K562 (cell line): Measurements from ENCODE around the gene HS3ST5. TPM values are rescaled to one million over a fixed set of nuclear protein-coding genes. Genes with fewer than 3 reads are reported as not detected.

Experiments
- ATAC-seq: fragments of 200-7000 bp; cut with Tn5 transposase; 3 replicates; pipeline ENCODE4 v1.9.1; 2020; ENCODE audit warnings: moderate library complexity
- BruUV-seq: library from RNA; stranded (reverse); fragments of 400-500 nt; replicated peaks from 2 replicates; lab custom pipeline; 2021; lab: Mats Ljungman, UMichigan
- CTCF ChIA-PET: fragments of 300-600 bp; formaldehyde crosslinking; extraction: SDS; loops from one replicate; lab custom pipeline; 2021; ENCODE audit warnings: low intra/inter-chr PET ratio; lab: Yijun Ruan, JAX
- POLR2A ChIA-PET: fragments of 300-600, 350-650 bp; sonication (Branson Sonifier 250); formaldehyde crosslinking; extraction: SDS; loops from one replicate; lab custom pipeline; 2021; ENCODE audit warnings: antibody characterized with exemption, inconsistent platforms; lab: Yijun Ruan, JAX
- DNase-seq, 4 experiments: peaks; one replicate each; pipeline versions ENCODE4 v3.0.0 to v3.0.0-alpha.2; 2011 to 2018; ENCODE audit warnings: low spot score in 3 of 4, mixed read lengths in 3 of 4; ENCODE audit errors: extremely low read depth in 1 of 4
- FAIRE-seq: peaks from 2 replicates; lab custom pipeline; 2011; peaks lifted over from hg19 to GRCh38; lab: Jason Lieb, UNC
- H2AFZ ChIP-seq: 2 replicates; pipeline ENCODE4 v1.6.0; 2011; ENCODE audit warnings: low read depth, low read length, control low read depth, inconsistent platforms
- H3K27ac ChIP-seq: fragments of 200-600 bp; 3 replicates; pipeline ENCODE4 v1.8.0; 2011; ENCODE audit warnings: low read depth, mild to moderate bottlenecking, control low read depth, inconsistent platforms, low read length, moderate library complexity, mixed read lengths; ENCODE audit errors: extremely low read depth
- H3K27me3 ChIP-seq, 2 experiments: fragments of 300-600 bp in 1 of 2; 2 replicates in 1 of 2; 3 replicates in 1 of 2; pipeline versions ENCODE4 v1.6.0 to v1.8.0; 2011; ENCODE audit warnings: inconsistent platforms in 2 of 2, low read length in 2 of 2, mild to moderate bottlenecking in 1 of 2, mixed read lengths in 1 of 2, moderate library complexity in 1 of 2; ENCODE audit not compliant: control insufficient read depth in 2 of 2, insufficient read depth in 2 of 2
- H3K36me3 ChIP-seq: fragments of 300-600 bp; 3 replicates; pipeline ENCODE4 v1.8.0; 2011; ENCODE audit warnings: mild to moderate bottlenecking, low read length, inconsistent platforms; ENCODE audit not compliant: control insufficient read depth, insufficient read depth
- H3K4me1 ChIP-seq, 2 experiments: fragments of 200-600 bp in 1 of 2; replicated peaks in 1 of 2; 2 replicates in 1 of 2; 3 replicates in 1 of 2; pipeline versions ENCODE4 v1.5.1 to v1.8.0; 2011; ENCODE audit warnings: inconsistent platforms in 2 of 2, low read length in 2 of 2, mild to moderate bottlenecking in 1 of 2, mixed read lengths in 1 of 2, moderate library complexity in 1 of 2; ENCODE audit not compliant: control insufficient read depth in 2 of 2, insufficient read depth in 2 of 2
- H3K4me2 ChIP-seq: 2 replicates; pipeline ENCODE4 v1.6.1; 2011; ENCODE audit warnings: low read length, control low read depth, inconsistent platforms, mixed read lengths; ENCODE audit not compliant: insufficient read depth
- H3K4me3 ChIP-seq: fragments of 200-600 bp; sonication (generic), shearing (Covaris generic); 2 replicates; pipeline ENCODE4 v1.5.1; 2016; ENCODE audit warnings: control low read depth, inconsistent platforms
- H3K79me2 ChIP-seq: fragments of 200-600 bp; 3 replicates; pipeline ENCODE4 v1.8.0; 2011; ENCODE audit warnings: low read length, inconsistent platforms; ENCODE audit not compliant: control insufficient read depth, insufficient read depth
- H3K9ac ChIP-seq, 2 experiments: 2 replicates each; pipeline versions ENCODE4 v1.6.0 to v1.6.1; 2011; ENCODE audit warnings: low read depth in 2 of 2, low read length in 2 of 2, control low read depth in 1 of 2, inconsistent platforms in 1 of 2, mild to moderate bottlenecking in 1 of 2, mixed read lengths in 1 of 2; ENCODE audit not compliant: insufficient read depth in 1 of 2
- H3K9me1 ChIP-seq: one replicate; pipeline ENCODE4 v1.6.0; 2011; ENCODE audit warnings: inconsistent platforms, mild to moderate bottlenecking, low read length, moderate library complexity; ENCODE audit not compliant: control insufficient read depth, insufficient read depth
- H3K9me3 ChIP-seq: replicated peaks from 2 replicates; pipeline ENCODE4 v1.5.1; 2011; ENCODE audit warnings: low read depth, low read length, inconsistent platforms; ENCODE audit not compliant: control insufficient read depth, insufficient read depth
- H4K20me1 ChIP-seq: replicated peaks from 2 replicates; pipeline ENCODE4 v1.6.1; 2011; ENCODE audit warnings: low read length, inconsistent platforms, mixed read lengths; ENCODE audit not compliant: control insufficient read depth, insufficient read depth
- CBX8 ChIP-seq: fragments of 200-600 bp; sonication (generic); IDR thresholded peaks from 2 replicates; pipeline ENCODE4 v1.6.1; 2012; ENCODE audit warnings: borderline replicate concordance, mixed run types, low read depth, mild to moderate bottlenecking, moderate library complexity, mixed read lengths, low read length, control low read depth, inconsistent platforms; ENCODE audit not compliant: poor library complexity, severe bottlenecking; ENCODE audit errors: extremely low read depth
- ETV5 ChIP-seq: sonication (generic); formaldehyde crosslinking; IDR thresholded peaks from 2 replicates; pipeline ENCODE4 v1.4.0; 2020; ENCODE audit warnings: low read depth, mild to moderate bottlenecking, missing genetic modification reagents
- MBD2 ChIP-seq: sonication (generic); IDR thresholded peaks from 2 replicates; pipeline ENCODE4 v1.6.1; 2016; ENCODE audit warnings: low read depth, borderline replicate concordance
- POLR2AphosphoS5 ChIP-seq: IDR thresholded peaks from 2 replicates; pipeline ENCODE4 v1.6.1; 2011; ENCODE audit warnings: mild to moderate bottlenecking, low read depth, low read length, moderate library complexity; ENCODE audit not compliant: control insufficient read depth, insufficient read depth
- RFX5 ChIP-seq: IDR thresholded peaks from 2 replicates; pipeline ENCODE4 v1.6.1; 2011; ENCODE audit warnings: low read depth, mild to moderate bottlenecking, improper control_type of control experiment, low read length
- TCFL5 ChIP-seq: fragments of 250-450 bp; sonication (Bioruptor Pico); conservative IDR thresholded peaks from 2 replicates; pipeline ENCODE4 v1.6.1; 2021; ENCODE audit warnings: mild to moderate bottlenecking, moderate library complexity, matching md5 sums
- ZNF263 ChIP-seq: sonication (generic); formaldehyde crosslinking; IDR thresholded peaks from 2 replicates; pipeline ENCODE4 v1.8.0; 2022; ENCODE audit warnings: mild to moderate bottlenecking, missing genetic modification reagents, borderline replicate concordance
- ZNF586 ChIP-seq: fragments of 450-650 bp; formaldehyde crosslinking; conservative IDR thresholded peaks from 2 replicates; pipeline ENCODE4 v1.4.0; 2020; ENCODE audit warnings: mild to moderate bottlenecking, moderate library complexity
- ZNF79 ChIP-seq: fragments of 250-450 bp; sonication (Bioruptor Pico); IDR thresholded peaks from 2 replicates; pipeline ENCODE4 v1.4.0; 2020; ENCODE audit warnings: low read depth, mild to moderate bottlenecking, moderate library complexity
- whole genome bisulfite sequencing: fragments of 100-300 bp; shearing (Covaris generic); methylation state at CpG from one replicate; pipeline ENCODE4 v1.1.6; 2016; ENCODE audit warnings: low coverage, mixed read lengths; ENCODE audit not compliant: insufficient coverage; ENCODE audit errors: missing lambda C conversion rate; 5-methylcytosine and 5-hydroxymethylcytosine counted together
- in situ Hi-C: fragments of 300-500 bp; cut with MboI; formaldehyde crosslinking; loops from 4 replicates; pipeline ENCODE4 v1.15.0; 2018; ENCODE audit warnings: inconsistent platforms, mixed read lengths
- intact Hi-C: fragments of 100-400 bp; cut with micrococcal nuclease; formaldehyde crosslinking; loops from 2 replicates; pipeline ENCODE4 v1.14.2; 2022
- polyA plus RNA-seq, 8 experiments: library from polyadenylated mRNA; depleted of rRNA in 4 of 8; stranded (reverse) in 5 of 8; unstranded in 3 of 8; fragments of >200 nt; fragmentation: Nextera tagmentation in 2 of 8; fragmentation: Illumina TruSeq in 1 of 8; extraction: Ambion mirVana in 2 of 8; extraction: Trizol in 1 of 8; gene quantifications; 2 replicates each; pipeline versions ENCODE4 v1.2.1 to v1.2.3, GENCODE V29; 2011 to 2014; ENCODE audit warnings: inconsistent platforms in 1 of 8, missing spikeins in 1 of 8
- total RNA-seq, 7 experiments: library from RNA; depleted of rRNA in 6 of 7; stranded (reverse); fragments of >200 nt in 6 of 7; fragmentation: Illumina TruSeq in 2 of 7; extraction: Trizol in 2 of 7; gene quantifications; 2 replicates each; pipeline versions ENCODE4 v1.2.1 to v1.2.3, GENCODE V29; 2011 to 2021; ENCODE audit warnings: low replicate concordance in 1 of 7
- TF ChIP-seq, protein P1 (sequence below): sonication (generic); formaldehyde crosslinking; IDR thresholded peaks from 2 replicates; pipeline ENCODE4 v1.8.0; 2022; ENCODE audit warnings: mild to moderate bottlenecking, missing genetic modification reagents
- TF ChIP-seq, protein P2 (sequence below): fragments of 450-650 bp; IDR thresholded peaks from 2 replicates; pipeline ENCODE4 v1.6.1; 2018; ENCODE audit warnings: mild to moderate bottlenecking, low read depth; ENCODE audit not compliant: partially characterized antibody
- TF ChIP-seq, protein P3 (sequence below): fragments of 200-800 bp; sonication (Bioruptor generic); IDR thresholded peaks from 2 replicates; pipeline ENCODE4 v1.6.1; 2016; ENCODE audit warnings: missing genetic modification characterization, missing compliant biosample characterization

HS3ST5 gene
- total and polyA plus RNA-seq, 9 of the 15 experiments (the other 6 are each of a cell fraction or from before 2014, with no cell fraction given), result not detected

DNA sequence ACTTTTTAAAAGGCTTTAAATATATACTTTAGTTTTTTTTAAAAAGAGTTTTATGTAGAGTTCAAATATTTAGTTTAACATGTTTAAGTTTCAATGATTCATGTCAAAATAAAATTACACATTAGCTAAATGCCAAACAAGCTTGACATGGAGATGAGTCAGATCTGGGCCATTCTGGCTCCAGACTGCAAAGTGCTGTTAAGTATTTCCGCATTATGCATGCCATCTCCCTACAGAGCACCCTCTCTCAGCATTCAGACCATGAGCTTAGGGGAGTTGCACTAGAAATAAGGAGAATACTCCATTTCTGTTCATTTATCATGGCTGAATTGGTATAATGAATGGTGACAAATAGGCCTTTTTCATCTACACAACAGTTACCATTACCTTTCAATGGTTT, 21.5 kb upstream of the HS3ST5 start (continued):
- no peak for TF ChIP-seq RFX5
- TF ChIP-seq POLR2AphosphoS5, result no peak
- TF ChIP-seq ETV5 (CRISPR knock-in tag), result no peak
- TF ChIP-seq, all 486 proteins: peak for 0

DNA sequence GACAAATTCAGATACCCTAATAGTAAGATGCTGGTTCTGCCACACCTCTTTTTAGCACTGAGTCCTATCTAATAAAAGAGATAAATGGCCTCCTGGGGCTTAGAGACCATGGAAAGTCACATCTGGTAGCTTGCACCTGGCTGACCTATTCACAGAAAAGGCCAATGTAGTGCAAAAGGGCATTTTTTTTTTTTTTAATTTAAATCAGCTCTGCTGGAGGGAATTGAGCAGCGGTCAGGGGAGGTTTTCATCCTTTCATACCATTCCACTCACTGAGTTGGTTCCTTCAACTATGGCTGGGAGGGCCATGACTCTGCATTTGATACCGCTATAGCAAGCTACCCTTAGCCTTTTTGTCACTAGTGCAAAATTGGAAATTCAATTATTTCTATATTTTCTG, 20.1 kb upstream of the HS3ST5 start:
- H3K4me2 ChIP-seq, result no peak overlapping the region
- H3K9me3 ChIP-seq, result no peaks in the 10 kb centered on the region
- no peak overlapping the region for H3K27ac ChIP-seq
- no peaks in the 10 kb centered on the region for H3K9me1 ChIP-seq
- H3K27me3 ChIP-seq, result no peaks in the 10 kb centered on the region
- no peaks in the 10 kb centered on the region for H3K36me3 ChIP-seq
- no peaks in the 10 kb centered on the region for H3K4me1 ChIP-seq
- BruUV-seq, result no TSS peak
- CTCF ChIA-PET, result no interaction called here
- no peak for FAIRE-seq
- H3K79me2 ChIP-seq, result no peaks in the 10 kb centered on the region
- TF ChIP-seq, protein P1, sequence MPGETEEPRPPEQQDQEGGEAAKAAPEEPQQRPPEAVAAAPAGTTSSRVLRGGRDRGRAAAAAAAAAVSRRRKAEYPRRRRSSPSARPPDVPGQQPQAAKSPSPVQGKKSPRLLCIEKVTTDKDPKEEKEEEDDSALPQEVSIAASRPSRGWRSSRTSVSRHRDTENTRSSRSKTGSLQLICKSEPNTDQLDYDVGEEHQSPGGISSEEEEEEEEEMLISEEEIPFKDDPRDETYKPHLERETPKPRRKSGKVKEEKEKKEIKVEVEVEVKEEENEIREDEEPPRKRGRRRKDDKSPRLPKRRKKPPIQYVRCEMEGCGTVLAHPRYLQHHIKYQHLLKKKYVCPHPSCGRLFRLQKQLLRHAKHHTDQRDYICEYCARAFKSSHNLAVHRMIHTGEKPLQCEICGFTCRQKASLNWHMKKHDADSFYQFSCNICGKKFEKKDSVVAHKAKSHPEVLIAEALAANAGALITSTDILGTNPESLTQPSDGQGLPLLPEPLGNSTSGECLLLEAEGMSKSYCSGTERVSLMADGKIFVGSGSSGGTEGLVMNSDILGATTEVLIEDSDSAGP (CRISPR knock-in tag), result no peak
- TF ChIP-seq, protein P2, sequence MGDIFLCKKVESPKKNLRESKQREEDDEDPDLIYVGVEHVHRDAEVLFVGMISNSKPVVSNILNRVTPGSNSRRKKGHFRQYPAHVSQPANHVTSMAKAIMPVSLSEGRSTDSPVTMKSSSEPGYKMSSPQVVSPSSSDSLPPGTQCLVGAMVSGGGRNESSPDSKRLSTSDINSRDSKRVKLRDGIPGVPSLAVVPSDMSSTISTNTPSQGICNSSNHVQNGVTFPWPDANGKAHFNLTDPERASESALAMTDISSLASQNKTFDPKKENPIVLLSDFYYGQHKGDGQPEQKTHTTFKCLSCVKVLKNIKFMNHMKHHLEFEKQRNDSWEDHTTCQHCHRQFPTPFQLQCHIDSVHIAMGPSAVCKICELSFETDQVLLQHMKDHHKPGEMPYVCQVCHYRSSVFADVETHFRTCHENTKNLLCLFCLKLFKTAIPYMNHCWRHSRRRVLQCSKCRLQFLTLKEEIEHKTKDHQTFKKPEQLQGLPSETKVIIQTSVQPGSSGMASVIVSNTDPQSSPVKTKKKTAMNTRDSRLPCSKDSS, result no peak
- TF ChIP-seq ZNF586 (CRISPR knock-in tag), result no peak
- TF ChIP-seq ZNF263 (CRISPR knock-in tag), result no peak
- TF ChIP-seq, protein P3, sequence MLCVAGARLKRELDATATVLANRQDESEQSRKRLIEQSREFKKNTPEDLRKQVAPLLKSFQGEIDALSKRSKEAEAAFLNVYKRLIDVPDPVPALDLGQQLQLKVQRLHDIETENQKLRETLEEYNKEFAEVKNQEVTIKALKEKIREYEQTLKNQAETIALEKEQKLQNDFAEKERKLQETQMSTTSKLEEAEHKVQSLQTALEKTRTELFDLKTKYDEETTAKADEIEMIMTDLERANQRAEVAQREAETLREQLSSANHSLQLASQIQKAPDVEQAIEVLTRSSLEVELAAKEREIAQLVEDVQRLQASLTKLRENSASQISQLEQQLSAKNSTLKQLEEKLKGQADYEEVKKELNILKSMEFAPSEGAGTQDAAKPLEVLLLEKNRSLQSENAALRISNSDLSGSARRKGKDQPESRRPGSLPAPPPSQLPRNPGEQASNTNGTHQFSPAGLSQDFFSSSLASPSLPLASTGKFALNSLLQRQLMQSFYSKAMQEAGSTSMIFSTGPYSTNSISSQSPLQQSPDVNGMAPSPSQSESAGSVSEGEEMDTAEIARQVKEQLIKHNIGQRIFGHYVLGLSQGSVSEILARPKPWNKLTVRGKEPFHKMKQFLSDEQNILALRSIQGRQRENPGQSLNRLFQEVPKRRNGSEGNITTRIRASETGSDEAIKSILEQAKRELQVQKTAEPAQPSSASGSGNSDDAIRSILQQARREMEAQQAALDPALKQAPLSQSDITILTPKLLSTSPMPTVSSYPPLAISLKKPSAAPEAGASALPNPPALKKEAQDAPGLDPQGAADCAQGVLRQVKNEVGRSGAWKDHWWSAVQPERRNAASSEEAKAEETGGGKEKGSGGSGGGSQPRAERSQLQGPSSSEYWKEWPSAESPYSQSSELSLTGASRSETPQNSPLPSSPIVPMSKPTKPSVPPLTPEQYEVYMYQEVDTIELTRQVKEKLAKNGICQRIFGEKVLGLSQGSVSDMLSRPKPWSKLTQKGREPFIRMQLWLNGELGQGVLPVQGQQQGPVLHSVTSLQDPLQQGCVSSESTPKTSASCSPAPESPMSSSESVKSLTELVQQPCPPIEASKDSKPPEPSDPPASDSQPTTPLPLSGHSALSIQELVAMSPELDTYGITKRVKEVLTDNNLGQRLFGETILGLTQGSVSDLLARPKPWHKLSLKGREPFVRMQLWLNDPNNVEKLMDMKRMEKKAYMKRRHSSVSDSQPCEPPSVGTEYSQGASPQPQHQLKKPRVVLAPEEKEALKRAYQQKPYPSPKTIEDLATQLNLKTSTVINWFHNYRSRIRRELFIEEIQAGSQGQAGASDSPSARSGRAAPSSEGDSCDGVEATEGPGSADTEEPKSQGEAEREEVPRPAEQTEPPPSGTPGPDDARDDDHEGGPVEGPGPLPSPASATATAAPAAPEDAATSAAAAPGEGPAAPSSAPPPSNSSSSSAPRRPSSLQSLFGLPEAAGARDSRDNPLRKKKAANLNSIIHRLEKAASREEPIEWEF (CRISPR knock-in tag), result no peak
- no peak for TF ChIP-seq MBD2
- no peak for TF ChIP-seq ZNF79 (CRISPR knock-in tag)
- no peak for TF ChIP-seq TCFL5 (CRISPR knock-in tag)
- TF ChIP-seq CBX8, result no peak
- TF ChIP-seq, all 486 proteins: peak for 0
- DNase-seq (no peak), ATAC-seq (no peak)
- 0% methylated on average over 2 of the region's 2 CpGs for WGBS
- Histone ChIP-seq H4K20me1 (no peaks in the 10 kb centered on the region), H3K4me3 (no peak overlapping the region), H3K9ac (no peak overlapping the region), H2AFZ (no peak overlapping the region)
- in situ Hi-C loops (no loop called here), intact Hi-C loops (no loop called here)
- POLR2A ChIA-PET, result no interaction called here
